HL-60 (cell line): ENCODE data around the gene RTN4R.

Experiments used
- CTCF ChIP-seq: IDR thresholded peaks from one replicate; pipeline ENCODE4 v1.5.1; 2011; ENCODE audit warnings: low read length, control low read depth, inconsistent platforms; ENCODE audit not compliant: insufficient read depth
- GABPA ChIP-seq: IDR thresholded peaks from 2 replicates; pipeline ENCODE4 v1.6.1; 2012; ENCODE audit warnings: low read depth
- POLR2AphosphoS5 ChIP-seq: IDR thresholded peaks from 2 replicates; pipeline ENCODE4 v1.6.1; 2012; ENCODE audit warnings: low read depth
- REST ChIP-seq: IDR thresholded peaks from 2 replicates; pipeline ENCODE4 v1.6.1; 2012; ENCODE audit warnings: low read depth; ENCODE audit not compliant: insufficient replicate concordance
- SPI1 ChIP-seq: IDR thresholded peaks from 2 replicates; pipeline ENCODE4 v1.6.1; 2012; ENCODE audit warnings: low read depth, mild to moderate bottlenecking, borderline replicate concordance

- TF ChIP-seq CTCF (no peak), POLR2AphosphoS5 (no peak), GABPA (no peak), REST (no peak), SPI1 (no peak)
Observed at GRCh38 chr22:20218326-20218872, 49.7 kb downstream of the RTN4R start.
